GM15510 (cell line): ENCODE results near the gene ZNF768.

ENCODE experiments used
- POLR2A ChIP-seq: IDR thresholded peaks from 3 replicates; pipeline ENCODE4 v1.6.1; 2011; ENCODE audit warnings: borderline replicate concordance; ENCODE audit not compliant: insufficient read length; ENCODE audit errors: extremely low read depth

Gene ZNF768

GRCh38 chr16:30526823-30527634 lies 663 bp upstream of the ZNF768 start:
- TF ChIP-seq POLR2A = peak; percentile 52

GRCh38 chr16:30525844-30526136 lies 576 bp downstream of the ZNF768 start:
- no peak for TF ChIP-seq POLR2A

GRCh38 chr16:30524575-30525568 lies 1.5 kb downstream of the ZNF768 start:
- no peak for TF ChIP-seq POLR2A

GRCh38 chr16:30523768-30524574 lies 2.4 kb downstream of the ZNF768 start:
- peak; percentile 6 for TF ChIP-seq POLR2A

GRCh38 chr16:30522702-30523463 lies 3.5 kb downstream of the ZNF768 start:
- peak; percentile 13 for TF ChIP-seq POLR2A

GRCh38 chr16:30521873-30522641 lies 4.3 kb downstream of the ZNF768 start:
- no peak for TF ChIP-seq POLR2A

- no peak for TF ChIP-seq POLR2A
These were observed 4.9 kb downstream of the ZNF768 start for GRCh38 chr16:30521476-30521872.

- TF ChIP-seq POLR2A = no peak
These were observed 7.0 kb downstream of the ZNF768 start for GRCh38 chr16:30519120-30520049.

GRCh38 chr16:30518552-30518951 lies 7.8 kb downstream of the ZNF768 start:
- TF ChIP-seq POLR2A = no peak

GRCh38 chr16:30515275-30515674 lies 11.1 kb downstream of the ZNF768 start:
- TF ChIP-seq POLR2A = no peak

GRCh38 chr16:30511509-30511908 lies 14.9 kb downstream of the ZNF768 start:
- TF ChIP-seq POLR2A = no peak

- no peak for TF ChIP-seq POLR2A
These were observed 15.9 kb downstream of the ZNF768 start for GRCh38 chr16:30510376-30510938.
